ENCODE measurements around the gene XAF1.
"Not testable (repeated sequence)": the region's sequence is repeated elsewhere in the genome, so short reads cannot be mapped to it uniquely, and the experiment has no call there.

The XAF1 gene

DNA sequence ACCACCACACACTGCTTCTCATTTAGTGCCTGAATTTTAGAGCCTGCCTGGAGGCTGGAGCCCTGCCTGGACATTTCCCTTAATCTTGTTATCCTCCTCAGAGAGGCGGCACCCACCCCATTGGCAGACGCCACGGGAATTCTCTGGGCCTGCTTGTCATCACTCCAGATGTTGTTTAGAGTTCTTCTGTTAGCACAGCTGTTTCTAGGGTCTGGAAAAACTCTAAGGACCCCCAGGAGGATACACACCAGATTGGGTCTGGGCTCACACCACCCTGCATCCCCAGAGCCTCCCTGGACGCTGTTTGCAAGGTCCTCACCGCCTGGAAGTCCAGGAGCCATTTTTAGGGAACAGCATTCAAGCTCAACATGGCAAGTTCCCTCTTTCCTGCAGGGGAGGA is 565 bp upstream of the XAF1 start:
- no peak for DNase-seq

DNA sequence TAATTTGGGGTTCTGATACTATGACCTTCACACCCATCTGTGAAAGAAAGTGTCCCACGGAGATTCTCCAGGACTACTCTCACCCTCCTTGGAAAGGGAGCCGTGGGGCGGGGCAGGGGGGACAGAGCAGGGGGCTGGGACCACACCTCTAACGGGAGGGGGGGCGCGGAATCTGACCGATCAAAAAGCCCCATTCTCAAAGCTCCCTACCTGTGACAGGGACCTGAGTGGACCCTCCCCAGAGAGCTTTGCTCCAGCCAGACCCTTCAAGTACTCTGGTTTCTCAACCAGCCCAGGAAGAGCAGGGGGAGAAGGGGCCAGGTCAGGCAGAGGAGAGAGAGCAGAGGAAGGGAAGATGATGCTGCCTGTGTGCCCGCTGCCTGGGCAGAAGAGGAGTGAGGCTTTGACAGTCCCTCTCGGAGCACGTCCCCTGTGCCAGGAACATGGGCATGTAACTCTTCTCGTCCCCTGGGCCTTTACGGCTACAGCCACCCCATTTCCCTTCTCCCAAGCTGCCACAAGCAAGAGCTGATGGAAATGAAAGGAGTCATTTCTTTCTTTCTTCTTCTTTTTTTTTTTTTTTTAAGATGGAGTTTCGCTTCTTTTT is 682 bp downstream of the XAF1 start:
- no peak for DNase-seq

DNA sequence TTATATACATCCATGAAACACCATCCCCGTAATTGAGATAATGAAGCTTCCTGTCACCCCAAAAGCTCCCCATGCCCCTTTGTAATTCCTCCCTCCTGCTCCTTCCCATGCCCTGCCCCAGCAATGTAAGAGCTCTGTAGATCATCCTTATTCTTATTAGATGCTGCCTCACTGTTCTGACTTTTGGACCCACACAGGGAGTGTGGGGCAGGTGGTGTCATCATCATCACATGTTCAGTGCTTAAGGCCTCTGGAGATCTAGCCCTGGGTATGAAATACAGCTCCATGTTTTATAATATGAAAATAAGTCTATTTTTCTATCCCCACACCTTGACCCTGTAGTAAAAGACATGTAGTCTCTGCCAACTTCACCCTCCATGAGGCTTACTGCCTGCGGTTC is 1.9 kb downstream of the XAF1 start:
- no peak for DNase-seq

DNA sequence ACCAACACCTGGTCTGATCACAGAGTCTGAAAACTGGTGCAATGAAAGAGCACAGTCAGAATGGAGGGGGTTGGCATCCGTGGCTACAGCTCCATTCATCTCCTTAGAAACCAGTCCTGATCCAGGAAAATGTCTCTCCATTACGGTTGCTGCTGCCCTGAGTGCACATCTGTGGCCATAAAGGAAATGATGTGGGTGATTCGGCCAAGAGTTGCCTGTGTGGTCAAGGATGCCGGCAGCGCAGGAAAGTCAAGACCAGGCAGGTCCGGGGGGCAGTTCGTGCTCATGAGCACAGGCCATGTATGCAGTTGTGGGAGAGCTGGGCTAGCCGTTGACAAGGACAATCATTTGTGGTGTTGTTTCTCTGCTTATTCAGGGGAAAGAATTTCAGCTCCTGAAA is 5.9 kb downstream of the XAF1 start:
- DNase-seq: no peak

DNA sequence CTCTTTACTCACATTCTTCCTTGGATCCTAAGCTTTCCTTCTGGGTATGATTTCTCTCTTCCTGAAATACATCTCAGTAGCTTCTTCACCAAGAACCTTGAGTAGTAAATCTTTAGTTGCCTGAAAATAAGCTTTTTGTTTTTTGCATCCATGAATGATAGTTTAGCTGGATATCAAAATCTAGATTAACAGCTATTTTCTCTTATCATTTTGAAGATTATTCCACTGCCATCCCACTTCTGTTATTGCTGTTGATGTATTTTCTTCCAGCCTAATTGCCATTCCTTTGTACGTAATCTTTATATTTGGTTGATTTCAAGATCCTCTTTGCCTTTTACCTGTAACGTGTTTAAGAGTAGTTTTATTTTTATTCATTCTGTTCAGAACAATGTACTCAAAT is 12.6 kb downstream of the XAF1 start:
- no peak for DNase-seq

DNA sequence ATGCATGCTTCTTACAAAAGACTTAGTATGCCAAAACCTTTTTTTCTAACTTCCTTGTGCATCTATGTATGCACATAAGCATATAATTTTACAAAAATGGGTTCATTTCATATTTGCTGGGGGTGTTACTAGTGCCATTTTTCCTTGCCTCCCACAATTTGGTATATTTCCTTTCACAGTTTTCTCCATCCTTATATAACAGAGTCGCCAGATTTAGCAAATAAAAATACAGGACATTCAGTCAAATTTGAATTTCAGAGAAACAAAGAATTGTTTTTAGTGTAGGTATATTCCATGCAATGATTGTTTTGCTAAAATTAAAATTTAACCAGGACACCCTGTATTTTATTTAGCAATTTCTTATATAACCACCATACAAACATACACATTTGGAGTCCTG is 16.2 kb downstream of the XAF1 start:
- no peak for DNase-seq

DNA sequence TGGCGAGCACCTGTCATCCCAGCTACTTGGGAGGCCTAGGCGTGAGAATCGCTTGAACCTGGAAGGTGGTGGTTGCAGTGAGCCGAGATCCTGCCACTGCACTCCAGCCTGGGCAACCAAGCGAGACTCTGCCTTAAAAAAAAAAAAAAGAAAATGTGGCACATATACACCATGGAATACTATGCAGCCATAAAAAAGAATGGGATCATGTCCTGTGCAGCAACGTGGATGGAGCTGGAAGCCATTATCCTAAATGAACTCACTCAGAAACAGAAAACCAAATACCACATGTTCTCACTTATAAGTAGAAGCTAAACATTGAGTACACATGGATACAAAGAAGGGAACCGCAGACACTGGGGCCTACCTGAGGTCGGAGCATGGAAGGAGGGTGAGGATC is 19.1 kb downstream of the XAF1 start:
- not testable (repeated sequence) for DNase-seq

DNA sequence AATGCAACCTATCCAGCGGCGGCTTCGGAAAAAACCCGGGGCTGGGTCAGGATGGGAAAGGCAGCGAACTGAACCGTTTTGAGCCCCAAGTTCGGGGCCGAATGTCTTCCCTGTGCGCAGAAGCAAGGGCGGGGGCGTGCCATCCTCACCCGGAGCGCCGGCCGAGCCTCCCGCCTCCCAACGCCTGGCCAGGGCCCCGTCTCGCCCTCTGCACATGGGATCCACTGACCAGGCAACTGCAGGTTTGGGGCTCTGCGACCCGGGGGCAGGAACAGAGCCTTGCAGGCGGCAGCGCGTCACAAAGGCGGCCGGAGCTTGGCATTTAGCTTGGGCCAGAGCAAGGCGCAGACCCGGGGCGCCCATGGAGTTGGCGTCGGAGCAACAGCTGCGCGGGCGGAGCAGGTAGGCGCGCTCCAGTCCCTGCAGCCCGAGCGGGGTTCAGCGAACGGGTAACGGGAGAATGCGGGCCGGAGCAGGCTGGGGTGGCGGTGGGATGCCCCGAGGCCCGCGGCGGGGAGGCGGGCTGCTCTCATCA is 20.1 kb downstream of the XAF1 start, which contains the start of gene FBXO39:
TSS of gene FBXO39 (plus strand) at position 345 of the 535 bp plus-strand sequence. CDS start 3,654 bp downstream, outside the sequence.
- no peak for DNase-seq

DNA sequence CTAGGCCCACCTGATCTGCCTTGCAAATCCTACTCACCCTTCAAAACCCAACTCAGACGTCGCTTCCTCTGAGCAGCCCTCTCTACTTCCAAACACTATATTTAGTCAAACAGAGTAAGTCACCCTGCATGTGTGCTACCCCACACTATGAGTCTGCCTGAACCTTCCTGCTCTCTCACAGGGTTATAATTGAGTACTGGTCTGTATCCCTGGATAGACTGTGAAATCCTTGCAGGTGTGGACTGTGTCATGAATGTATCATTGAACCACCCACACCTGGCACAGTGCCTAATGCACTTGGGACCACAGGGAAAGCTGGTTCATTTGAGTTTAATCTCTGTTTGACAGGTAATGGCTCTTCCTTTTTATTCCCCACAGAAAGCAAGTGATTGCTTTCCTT is 23.6 kb downstream of the XAF1 start:
- no peak for DNase-seq

DNA sequence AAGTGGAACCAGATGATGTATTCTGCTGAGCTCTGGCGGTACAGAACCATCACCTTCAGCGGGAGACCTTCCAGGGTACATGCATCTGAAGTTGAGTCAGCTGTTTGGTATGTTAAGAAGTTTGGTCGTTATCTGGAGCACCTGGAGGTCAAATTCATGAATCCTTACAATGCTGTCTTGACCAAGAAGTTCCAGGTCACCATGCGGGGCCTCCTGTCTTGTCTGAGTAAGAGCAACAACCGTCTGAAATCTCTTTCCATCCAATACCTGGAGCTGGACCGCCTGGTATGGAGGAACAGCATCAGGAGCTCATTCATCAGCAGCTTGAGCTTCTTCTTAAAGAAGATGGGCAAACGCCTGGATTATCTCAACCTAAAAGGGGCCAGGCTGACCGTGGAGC is 24.2 kb downstream of the XAF1 start:
- DNase-seq: no peak

DNA sequence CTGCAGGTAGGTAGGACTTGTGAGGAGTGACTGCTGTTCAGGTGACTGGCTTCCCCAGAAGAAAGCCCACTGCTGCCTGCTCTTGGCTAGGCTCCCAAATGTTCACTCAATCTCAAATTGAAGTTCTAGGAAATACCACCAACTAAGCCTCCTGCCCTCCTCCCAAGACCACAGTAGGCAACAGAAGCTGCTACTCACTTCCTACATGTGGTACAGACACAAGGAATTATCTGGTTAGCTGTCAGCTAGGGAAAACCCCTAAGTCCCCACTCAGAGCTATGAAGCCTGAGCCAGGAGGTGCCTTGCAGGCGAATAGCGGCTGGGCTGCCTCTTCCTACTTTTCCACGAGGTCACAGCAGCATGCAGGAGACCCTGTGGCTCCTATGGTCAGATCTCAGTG is 25.0 kb downstream of the XAF1 start:
- DNase-seq: no peak

DNA sequence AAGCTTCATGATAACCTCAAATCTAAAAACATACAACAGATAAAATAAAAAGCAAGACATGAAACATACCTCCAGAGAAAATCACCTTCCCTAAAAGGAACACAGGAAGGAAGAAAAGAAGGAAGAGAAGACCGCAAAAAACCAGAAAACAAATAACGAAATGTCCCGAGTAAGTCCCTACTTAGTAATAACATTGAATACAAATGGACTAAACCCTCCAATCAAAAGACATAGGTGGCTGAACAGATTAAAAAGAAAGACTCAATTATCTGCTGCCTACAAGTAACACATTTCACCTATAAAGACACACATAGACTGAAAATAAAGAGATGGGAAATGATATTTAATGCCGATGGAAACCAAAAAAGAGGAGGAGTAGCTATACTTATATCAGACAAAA is 26.4 kb downstream of the XAF1 start:
- DNase-seq: no peak

DNA sequence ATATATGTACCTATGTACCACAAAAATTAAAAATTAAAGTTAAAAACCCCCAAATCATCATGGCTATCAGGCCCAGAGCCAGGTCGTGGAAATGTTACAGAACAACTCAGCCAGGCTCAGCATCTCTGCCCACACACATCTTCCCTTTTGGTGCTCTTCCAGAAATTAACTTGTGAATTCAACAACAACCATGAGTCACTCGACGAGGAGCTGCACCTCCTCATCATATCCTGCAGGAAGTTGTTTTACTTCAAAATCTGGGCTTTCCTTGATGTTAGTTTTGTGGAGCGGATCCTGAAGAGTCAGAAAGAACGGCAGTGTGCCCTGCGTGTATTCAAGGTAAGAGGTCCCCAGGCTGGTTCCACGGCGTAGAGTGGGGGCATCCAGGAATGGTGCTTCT is 30.8 kb downstream of the XAF1 start:
- no peak for DNase-seq

DNA sequence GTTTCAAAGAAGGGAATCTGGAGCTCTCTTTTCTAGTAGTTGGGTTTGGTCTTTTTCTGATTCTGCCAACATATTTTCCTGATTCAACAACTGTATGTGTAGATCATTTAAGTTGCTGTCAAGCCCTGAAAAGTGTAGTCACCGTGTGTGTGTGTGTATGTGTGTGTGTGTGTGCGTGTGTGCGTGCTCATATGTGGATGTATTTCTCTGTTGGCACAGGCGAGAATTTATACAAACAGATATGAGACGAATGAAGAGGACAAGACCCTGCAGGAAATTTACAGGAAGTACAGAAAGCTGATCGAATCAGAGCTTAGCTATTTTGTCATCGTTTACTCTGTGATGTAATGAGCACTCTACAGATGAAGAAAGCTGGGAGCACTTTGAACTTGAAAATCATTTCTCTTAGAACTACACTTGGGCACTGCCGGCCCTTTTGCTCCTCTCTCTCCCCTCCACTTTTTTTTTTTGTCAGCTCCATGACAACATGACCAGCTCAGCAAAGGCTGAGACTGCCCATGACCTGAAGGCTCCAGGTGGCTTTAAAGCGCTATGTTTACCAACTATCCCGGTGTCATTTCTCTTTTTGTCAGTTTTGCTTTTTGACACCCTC is 31.3 kb downstream of the XAF1 start:
- no peak for DNase-seq

DNA sequence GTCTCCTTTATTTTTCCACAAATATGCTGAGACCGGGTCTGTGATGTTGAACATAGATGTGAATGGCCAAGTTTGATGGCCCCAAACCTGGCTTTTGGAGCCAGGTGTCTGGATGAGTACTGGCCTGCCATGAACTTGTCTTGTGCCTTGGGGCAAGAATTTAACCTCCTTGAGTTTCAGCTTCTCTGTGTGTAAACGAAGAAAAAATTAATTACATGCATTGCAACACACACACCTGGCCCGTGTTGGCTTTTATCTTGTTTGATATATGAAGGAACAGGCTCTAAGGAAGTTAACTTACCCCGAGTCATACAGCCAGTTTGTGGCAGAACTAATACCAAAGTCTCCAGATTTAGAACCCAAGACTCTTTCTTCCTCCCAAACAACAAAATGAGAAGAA is 33.3 kb downstream of the XAF1 start:
- DNase-seq: no peak

DNA sequence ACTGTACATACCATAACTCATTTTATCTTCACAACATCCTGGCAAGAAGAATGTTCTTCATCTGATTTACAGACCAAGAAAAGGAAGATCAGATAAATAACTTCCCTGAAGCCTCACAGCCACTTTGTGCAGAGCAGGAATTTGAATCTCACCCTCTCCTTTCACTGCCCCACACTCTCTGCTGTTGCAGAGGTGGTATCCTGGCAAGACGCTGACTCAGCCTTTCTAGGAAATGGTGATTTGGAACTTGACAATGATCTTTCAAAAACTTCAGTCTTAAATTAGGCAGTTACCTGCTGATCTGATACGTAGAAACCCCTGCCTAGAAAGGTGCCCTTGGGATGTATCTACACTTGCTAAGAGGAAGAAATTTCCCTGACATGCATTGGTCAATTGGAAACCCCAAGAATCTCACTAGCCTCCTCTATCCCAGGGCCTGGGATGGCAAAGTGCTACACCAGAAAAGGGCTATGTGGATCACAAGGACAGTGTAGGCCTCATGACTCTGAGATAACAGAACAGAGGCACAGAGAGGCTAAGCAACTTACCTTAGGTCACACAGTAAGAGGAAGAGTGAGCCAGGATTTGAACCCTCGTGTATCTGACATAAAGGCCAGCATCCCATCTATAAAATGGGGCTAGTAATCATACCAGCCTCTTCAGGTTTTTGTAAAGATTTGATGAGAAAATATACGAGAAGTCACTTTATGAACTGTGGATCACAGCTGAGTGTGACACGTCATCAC is 38.1 kb downstream of the XAF1 start:
- DNase-seq: no peak

DNA sequence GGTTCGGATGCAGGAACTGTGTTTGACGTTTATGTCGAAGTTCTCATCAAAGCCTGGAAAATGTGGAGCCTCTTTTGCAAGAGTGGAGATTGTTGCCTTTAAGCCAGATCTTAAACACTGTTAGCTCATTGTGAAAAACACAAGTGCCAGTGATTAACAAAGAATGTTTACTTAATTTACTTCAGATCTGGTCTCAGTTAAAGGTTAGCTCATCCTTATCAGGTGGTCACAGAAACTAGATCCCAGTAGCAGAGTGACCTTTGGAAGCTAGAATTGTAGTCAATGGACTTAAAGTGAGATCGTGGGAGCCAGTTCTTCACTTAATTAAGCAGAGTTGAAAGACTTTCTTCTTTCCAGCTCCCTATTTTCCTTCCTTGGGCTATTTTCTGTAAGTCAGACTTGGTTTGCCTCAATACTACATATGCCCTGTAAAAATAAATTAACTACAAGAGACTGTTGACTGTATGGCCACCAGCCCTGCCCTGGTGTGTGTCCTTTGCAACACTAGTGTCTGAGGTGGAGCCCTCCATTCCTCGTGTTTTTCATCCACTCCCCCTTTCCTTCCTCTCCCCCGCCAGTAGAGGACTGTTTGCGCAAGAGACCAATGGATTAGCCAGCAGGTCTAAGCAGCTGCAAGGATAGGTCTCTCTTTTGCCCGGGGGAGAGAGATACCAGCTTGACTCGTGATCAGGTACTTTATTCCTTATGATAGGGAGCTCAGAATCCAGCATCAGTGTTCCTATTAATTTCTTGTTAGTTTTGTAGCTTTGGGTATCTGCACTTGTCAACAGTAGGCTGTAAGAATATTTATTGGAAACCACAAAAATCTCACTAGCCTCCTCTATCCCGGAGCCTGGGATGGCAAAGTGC is 40.4 kb downstream of the XAF1 start:
- no peak for DNase-seq

DNA sequence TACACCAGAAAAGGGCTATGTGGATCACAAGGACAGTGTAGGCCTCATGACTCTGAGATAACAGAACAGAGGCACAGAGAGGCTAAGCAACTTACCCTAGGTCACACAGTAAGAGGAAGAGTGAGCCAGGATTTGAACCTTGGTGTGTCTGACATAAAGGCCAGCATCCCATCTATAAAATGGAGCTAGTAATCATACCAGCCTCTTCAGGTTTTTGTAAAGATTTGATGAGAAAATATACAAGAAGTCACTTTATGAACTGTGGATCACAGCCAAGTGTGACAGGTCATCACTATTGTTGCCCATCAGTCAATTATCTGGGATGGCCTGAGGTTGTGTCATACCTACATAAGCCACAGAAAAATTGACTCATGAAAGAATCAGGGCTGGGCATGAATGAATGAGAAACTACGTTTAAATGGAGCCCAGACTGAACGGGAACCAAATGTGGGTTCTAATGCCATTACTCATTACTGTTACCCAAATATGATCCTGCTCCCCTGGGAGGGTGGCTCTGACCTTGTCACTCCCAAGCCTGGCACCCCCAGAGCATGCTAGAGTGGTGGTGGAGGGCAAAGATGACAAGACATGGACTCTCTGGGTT is 41.1 kb downstream of the XAF1 start:
- no peak for DNase-seq

DNA sequence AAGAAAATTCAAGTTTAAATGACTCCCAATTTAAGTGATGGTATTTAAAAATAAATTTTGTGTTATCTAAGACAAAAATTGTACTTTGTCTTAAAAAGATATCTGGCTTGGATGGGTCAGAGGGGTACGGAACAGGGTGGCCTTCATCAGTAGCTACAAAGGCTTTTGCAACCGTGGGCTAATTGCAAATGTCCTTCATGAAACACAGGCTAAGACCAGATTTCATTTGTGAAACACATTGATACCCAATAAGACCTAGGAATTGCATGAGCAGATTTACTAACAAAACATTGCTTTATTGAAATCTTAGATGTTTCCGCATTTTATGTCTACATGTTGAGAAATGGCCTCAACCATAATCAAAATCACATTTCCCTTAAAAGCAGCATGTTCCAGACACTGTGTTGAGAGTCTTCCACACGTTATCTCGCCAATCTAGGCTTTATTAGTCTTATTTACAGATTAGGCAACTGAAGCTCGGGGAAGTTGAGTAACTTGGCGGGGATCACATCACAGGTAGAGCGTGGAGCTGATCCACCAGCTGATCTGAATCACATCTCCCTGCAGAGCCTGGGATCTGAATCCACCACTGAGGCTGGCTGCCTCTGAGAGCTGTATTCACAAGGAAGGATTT is 42.0 kb downstream of the XAF1 start:
- DNase-seq: no peak

DNA sequence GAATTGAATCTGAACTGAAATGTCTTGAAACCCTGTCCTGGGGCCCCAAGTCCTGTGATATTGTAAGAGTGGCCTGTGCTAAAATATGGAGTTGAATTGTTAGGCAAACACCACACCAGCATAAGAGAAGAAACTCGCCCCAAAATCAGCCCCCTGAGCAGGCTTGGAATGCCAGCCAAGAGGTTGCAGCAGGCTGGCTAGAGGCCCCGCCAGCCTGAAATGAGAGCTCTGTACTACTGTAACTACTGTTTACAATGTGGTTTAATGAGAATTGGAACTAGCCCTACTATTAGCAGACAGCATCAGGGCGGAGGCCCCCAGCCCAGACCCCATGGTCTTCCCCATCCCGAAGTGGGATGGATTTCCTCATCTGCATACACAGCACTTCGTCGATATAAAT is 43.9 kb downstream of the XAF1 start:
- DNase-seq: no peak

DNA sequence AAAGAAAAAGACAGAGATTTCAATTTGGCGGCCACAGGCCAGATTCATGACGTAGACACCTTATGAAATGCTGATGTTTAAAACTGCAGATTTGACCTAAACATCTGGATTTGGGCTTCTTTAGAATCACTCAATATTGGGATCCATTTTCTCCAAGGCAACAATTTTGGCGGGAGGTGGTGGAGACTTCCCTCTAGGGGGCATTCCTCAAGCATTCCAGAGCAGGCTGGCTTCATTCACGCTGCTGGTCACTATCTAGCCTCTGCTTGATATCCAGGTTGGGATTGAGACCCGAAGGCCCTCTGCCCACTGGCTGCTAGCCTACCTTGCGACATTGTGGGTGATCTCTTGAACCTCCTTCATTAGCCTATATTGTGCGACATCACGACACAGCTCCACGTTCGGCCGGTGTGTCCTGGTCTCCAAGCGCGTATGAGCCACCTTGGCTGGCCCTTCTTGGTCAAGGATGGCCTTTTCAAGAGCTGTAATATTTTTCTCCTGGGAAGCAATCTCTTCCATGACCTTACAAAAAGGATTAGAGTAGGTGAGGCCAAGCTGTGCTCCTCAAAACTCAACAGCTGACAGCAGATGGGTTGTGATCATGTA is 44.7 kb downstream of the XAF1 start:
- no peak for DNase-seq

DNA sequence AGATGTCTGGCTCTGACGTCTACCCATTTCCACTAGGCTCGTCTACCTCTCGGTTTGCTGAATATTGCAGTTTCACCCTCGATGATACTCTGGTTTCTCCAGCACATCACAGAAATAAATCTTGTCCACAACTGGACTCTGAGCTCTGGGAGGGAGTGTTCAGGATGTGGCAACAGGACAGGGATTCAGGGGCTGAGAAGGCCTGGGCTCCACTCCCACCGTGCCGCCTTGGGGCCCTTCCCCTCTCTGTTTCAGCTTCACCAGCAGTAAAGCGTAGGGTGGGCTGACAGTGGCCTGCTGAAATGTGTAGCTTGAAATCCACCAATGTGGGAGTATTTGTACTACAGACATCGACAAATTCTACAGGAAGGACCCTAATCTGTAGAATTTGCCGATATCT is 55.7 kb downstream of the XAF1 start:
- DNase-seq: no peak

All from NCI-H187 treated with DMSO at 0.1 percent for 48 hours (cell line).